Mesothelial cell of epicardium (in vitro differentiated cells): ENCODE results near the gene DLG3. TPM values are rescaled to one million over a fixed set of nuclear protein-coding genes. Genes with fewer than 3 reads are reported as not detected.

Experiments
- DNase-seq, 2 experiments: peaks; one replicate each; pipeline ENCODE4 v3.0.0; 2021; ENCODE audit warnings: low spot score in 2 of 2; ENCODE audit not compliant: unreplicated experiment in 2 of 2
- H3K27ac Mint-ChIP-seq: 2 replicates; pipeline ENCODE4 v1.8.0; 2021; ENCODE audit warnings: mixed read lengths
- H3K27me3 Mint-ChIP-seq: 2 replicates; pipeline ENCODE4 v1.8.0; 2021; ENCODE audit warnings: low read depth, mixed read lengths
- H3K36me3 Mint-ChIP-seq: 2 replicates; pipeline ENCODE4 v1.8.0; 2021; ENCODE audit warnings: mixed read lengths
- H3K4me1 Mint-ChIP-seq: 2 replicates; pipeline ENCODE4 v1.8.0; 2021; ENCODE audit warnings: mixed read lengths
- H3K4me3 Mint-ChIP-seq: 2 replicates; pipeline ENCODE4 v1.8.0; 2021; ENCODE audit warnings: mild to moderate bottlenecking, moderate library complexity, mixed read lengths
- H3K9me3 Mint-ChIP-seq: 2 replicates; pipeline ENCODE4 v1.8.0; 2021; ENCODE audit warnings: mixed read lengths
- total RNA-seq: library from RNA; stranded (reverse); gene quantifications from 3 replicates; pipeline ENCODE4 v1.2.1, GENCODE V29; 2021
- TF ChIP-seq, protein P1 (sequence below): fragments of 200-600 bp; sonication (generic); IDR thresholded peaks from one replicate; pipeline ENCODE4 v1.5.0; 2021; ENCODE audit warnings: antibody characterized with exemption; ENCODE audit not compliant: unreplicated experiment

DLG3 gene
- total RNA-seq, 1 donor from 2014 or later: 39.1 TPM

DNA sequence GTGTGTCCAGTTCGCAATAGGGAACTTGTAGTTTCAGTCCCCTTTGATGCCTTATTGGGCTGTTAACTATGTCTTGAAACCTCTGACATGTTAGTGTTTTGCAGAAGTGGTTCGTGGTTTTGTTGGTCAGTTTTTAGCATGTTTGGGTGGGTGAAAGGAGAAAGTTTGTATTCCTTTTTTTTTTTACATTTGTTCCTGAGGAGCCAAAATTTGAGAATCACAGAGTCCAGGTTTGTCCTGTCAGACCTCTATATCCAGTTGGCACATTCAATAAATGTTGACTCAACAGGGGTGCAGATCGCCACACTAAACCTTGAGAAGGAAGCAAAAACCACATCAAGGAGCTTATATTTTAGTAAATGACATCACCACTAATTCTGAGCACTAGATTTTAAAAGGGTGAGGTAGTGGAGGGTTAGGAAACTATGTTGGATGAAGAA lies 26.2 kb downstream of the DLG3 start:
- no peak overlapping the region for H3K4me3 Mint-ChIP-seq
- TF ChIP-seq, protein P1, sequence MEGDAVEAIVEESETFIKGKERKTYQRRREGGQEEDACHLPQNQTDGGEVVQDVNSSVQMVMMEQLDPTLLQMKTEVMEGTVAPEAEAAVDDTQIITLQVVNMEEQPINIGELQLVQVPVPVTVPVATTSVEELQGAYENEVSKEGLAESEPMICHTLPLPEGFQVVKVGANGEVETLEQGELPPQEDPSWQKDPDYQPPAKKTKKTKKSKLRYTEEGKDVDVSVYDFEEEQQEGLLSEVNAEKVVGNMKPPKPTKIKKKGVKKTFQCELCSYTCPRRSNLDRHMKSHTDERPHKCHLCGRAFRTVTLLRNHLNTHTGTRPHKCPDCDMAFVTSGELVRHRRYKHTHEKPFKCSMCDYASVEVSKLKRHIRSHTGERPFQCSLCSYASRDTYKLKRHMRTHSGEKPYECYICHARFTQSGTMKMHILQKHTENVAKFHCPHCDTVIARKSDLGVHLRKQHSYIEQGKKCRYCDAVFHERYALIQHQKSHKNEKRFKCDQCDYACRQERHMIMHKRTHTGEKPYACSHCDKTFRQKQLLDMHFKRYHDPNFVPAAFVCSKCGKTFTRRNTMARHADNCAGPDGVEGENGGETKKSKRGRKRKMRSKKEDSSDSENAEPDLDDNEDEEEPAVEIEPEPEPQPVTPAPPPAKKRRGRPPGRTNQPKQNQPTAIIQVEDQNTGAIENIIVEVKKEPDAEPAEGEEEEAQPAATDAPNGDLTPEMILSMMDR: no peak
- no peaks in the 10 kb centered on the region for H3K27me3 Mint-ChIP-seq
- H3K9me3 Mint-ChIP-seq: peaks cover 28% of the 10 kb centered on the region
- DNase-seq: no peak
- H3K36me3 Mint-ChIP-seq: peaks cover 19% of the 10 kb centered on the region
- H3K27ac Mint-ChIP-seq: no peak overlapping the region
- no peaks in the 10 kb centered on the region for H3K4me1 Mint-ChIP-seq

DNA sequence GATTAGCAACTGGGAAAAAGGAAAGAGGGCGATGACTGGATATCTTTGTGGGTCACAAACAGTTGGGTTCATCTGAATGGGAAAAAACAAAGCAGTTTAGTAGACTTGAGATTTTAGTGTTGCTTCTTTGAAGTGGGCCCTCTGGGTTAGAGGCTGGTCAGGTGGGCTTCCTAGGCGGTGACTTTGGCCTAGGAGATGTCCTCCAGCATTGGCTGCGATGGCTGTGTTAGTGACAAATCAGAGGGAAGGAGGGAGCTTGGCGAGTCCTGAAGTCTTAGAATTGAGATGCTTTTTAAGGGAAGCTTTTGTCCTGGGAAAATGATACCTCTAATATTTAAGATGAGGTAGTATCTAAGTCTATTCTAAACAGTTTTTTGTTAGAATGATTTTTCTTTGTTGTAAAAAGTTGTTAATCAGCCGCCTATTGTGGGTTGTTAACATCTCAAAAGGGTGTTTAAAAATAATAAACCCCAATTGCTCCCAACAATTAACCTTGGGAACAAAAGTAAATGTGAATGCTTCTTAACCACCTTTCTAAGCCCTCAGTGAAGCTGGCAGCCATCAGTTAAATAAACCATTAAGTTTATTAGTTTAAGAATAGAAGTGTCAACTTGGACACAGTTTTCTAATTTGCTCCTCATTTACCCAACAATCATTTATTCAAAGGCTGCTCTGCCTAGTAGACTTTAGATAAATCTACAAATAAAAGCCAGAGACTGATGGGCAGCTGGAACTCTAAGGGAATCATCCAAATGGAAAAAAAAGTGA lies 31.7 kb downstream of the DLG3 start:
- Mint-ChIP-seq H3K27me3 (no peaks in the 10 kb centered on the region), H3K9me3 (peaks cover 20% of the 10 kb centered on the region), H3K27ac (no peak overlapping the region), H3K4me1 (peaks cover 49% of the 10 kb centered on the region), H3K4me3 (no peak overlapping the region), H3K36me3 (peaks cover 9% of the 10 kb centered on the region)
- DNase-seq: no peak
- TF ChIP-seq, protein P1: no peak

DNA sequence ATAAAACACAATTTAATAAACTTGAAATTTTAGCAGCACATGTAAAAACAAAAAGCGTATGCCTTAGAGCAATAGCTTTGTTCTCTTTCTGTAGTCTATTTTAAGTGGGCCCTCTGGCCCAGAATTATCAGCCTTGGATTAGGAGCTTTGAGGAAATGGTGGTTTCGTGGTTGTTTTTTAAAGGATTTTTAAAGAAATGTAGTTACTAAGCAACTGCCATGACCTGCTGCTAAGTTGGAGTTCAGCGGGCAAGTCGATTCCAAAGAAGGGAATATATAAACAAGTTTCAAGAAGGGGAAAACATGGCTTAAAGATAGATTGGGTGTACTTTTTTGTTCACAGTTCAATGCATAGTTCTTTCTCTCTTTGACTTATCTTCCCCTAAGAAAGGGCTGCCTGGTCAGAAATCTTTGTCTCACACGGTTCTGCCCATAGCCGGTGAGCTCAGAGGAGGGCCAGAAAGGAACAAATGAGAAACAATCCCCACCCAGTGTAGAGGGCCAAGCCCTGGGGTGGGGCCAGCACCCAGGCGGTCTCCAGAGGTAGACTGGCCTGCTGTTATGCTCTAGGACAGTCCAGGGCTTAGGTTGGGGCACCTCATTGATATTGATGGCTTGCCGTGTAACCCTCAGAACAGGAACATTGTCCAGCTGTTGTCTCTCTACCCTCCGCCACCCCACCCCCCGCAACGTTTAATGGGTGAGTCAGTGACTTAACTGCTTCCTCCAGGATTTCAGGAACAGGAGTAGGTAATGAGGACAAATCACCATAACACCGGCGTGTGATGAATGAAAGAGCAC lies 32.5 kb downstream of the DLG3 start:
- no peak for DNase-seq
- no peak overlapping the region for H3K4me3 Mint-ChIP-seq
- peaks cover 3% of the 10 kb centered on the region for H3K36me3 Mint-ChIP-seq
- peaks cover 52% of the 10 kb centered on the region for H3K4me1 Mint-ChIP-seq
- TF ChIP-seq, protein P1: no peak
- H3K27me3 Mint-ChIP-seq: no peaks in the 10 kb centered on the region
- H3K27ac Mint-ChIP-seq: peak overlapping the region; percentile 65
- peaks cover 19% of the 10 kb centered on the region for H3K9me3 Mint-ChIP-seq

DNA sequence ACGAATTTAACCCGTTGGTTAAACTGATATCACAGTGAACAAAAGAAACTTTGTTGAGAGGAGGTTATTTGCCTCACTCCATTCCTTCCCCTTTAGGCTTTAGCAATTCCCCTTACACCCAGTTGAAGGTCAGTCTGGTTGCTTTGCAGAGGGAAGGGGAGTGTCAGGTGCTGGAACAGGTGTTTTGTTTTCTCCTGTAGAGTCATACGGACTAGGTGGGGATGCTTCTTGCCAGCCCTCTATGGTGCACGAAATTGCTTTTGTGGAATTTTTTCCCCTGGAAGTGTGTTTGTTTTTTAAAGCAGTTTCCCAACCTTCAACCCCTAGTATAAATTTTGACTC lies 33.1 kb downstream of the DLG3 start:
- Mint-ChIP-seq H3K4me1 (peaks cover 52% of the 10 kb centered on the region), H3K9me3 (peaks cover 19% of the 10 kb centered on the region), H3K27me3 (no peaks in the 10 kb centered on the region), H3K27ac (no peak overlapping the region), H3K4me3 (no peak overlapping the region), H3K36me3 (peaks cover 3% of the 10 kb centered on the region)
- no peak for DNase-seq
- TF ChIP-seq, protein P1: no peak

DNA sequence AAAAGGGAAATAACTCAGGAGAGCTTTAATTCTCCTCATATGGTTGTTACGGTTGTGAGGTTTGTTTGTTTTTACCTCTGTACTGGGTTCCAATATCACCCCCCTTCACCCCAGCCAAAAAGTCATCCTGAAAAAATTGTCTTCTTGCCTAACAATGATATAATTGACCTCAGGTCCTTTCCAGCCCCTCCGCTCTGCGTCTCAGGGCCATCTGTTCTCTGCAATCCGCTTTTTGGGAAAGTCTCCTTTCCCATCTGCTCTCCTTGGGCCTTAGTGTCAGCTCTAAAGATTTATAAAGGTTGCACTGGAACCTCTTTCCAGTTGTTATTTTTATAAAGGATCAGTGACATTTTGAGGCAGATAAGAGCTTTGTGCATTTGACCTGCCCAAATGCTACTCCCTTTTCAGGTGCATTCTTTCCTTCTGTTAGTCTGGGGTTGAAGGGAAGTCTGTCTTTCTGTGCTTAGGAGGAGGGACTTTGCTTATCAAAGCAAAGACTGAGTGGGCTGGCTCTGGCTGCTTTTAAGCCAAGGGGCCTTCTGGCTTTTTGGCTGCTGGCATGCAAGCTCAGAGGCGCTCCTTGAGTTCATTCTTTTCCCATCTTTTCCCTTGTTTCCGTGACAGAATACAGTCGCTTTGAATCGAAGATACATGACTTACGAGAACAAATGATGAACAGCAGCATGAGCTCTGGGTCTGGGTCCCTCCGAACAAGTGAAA lies 34.1 kb downstream of the DLG3 start:
- DNase-seq: no peak
- no peak overlapping the region for H3K4me3 Mint-ChIP-seq
- TF ChIP-seq, protein P1: no peak
- H3K27me3 Mint-ChIP-seq: no peaks in the 10 kb centered on the region
- peak overlapping the region; percentile 81 for H3K27ac Mint-ChIP-seq
- H3K9me3 Mint-ChIP-seq: peaks cover 20% of the 10 kb centered on the region
- peaks cover 3% of the 10 kb centered on the region for H3K36me3 Mint-ChIP-seq
- H3K4me1 Mint-ChIP-seq: peaks cover 52% of the 10 kb centered on the region
